ENCODE results near the gene ATP11A. TPM values are rescaled to one million over a fixed set of nuclear protein-coding genes. Genes with fewer than 3 reads are reported as not detected.

Gene ATP11A
- total and polyA plus RNA-seq, 8 donors = 9.3 to 51.0 (median 30.5) TPM

DNA sequence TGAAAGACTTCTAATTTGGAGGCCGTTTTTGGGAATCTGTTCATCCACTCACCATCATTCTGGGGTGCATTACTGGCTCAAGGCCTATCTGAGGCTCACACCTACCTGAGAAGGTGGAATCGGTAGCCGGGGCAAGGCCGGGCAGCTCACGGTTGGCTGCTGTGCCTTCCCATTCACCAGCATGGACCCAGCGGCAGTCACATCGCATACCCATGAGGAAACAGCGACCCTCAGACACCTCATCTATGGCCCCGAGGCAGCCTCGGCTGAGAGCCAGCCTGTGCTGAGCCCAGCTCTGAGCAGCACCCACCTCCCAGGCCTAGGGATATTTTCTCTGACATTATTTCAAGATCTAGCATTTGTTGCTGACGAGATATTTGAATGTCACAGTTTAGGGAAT is 130.5 kb downstream of the ATP11A start:
- 88 to 94% methylated on average over 11 of the region's 11 CpGs for WGBS, 2 donors
- H3K9me3 ChIP-seq = no peaks in the 10 kb centered on the region
- intact Hi-C loops (cut with DNase I) = no loop called here
- peaks cover under 1 to 42% (median 10%) of the 10 kb centered on the region in 3 donors for H3K36me3 ChIP-seq
- TF ChIP-seq, protein P1, sequence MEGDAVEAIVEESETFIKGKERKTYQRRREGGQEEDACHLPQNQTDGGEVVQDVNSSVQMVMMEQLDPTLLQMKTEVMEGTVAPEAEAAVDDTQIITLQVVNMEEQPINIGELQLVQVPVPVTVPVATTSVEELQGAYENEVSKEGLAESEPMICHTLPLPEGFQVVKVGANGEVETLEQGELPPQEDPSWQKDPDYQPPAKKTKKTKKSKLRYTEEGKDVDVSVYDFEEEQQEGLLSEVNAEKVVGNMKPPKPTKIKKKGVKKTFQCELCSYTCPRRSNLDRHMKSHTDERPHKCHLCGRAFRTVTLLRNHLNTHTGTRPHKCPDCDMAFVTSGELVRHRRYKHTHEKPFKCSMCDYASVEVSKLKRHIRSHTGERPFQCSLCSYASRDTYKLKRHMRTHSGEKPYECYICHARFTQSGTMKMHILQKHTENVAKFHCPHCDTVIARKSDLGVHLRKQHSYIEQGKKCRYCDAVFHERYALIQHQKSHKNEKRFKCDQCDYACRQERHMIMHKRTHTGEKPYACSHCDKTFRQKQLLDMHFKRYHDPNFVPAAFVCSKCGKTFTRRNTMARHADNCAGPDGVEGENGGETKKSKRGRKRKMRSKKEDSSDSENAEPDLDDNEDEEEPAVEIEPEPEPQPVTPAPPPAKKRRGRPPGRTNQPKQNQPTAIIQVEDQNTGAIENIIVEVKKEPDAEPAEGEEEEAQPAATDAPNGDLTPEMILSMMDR (IDR thresholded peaks at IDR 0.05) = no peak
- H3K27me3 ChIP-seq = no peaks in the 10 kb centered on the region
- ATAC-seq (no peak), DNase-seq (no peak), FAIRE-seq (no peak)
- no peak overlapping the region for H3K27ac ChIP-seq
- no peaks in the 10 kb centered on the region for H3K4me1 ChIP-seq
- no peak overlapping the region for H3K4me3 ChIP-seq

DNA sequence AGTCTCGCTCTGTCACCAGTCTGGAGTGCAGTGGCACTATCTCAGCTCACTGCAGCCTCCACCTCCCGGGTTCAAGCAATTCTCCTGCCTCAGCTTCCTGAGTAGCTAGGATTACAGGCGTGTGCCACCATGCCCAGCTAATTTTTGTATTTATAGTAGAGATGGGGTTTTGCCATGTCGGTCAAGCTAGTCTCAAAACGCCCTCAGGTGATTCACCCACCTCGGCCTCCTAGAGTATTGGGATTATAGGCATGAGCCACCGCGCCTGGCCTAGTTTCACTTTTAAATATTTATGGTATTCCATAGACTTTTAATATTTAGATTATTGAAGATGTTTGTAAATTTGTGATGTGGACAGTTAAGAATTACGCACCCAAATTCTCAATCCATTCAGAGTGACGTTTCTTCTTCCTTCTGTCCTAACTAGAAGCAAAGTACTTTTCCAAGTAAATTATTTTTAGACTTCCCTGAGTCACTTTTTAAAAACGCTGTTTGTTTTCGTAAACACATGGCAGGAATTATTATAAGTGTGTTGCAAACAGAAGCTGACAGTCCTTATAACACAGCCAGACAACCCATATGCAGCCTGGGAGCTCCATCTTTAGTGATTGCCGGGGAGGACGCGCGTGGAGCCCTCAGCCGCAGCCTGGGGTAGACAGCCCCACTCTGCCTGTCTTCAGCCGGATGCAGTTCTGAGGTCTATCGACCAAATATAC is 131.7 kb downstream of the ATP11A start:
- H3K27ac ChIP-seq = no peak overlapping the region
- no peak for FAIRE-seq
- no peaks in the 10 kb centered on the region for H3K4me1 ChIP-seq
- TF ChIP-seq, protein P1 (IDR thresholded peaks at IDR 0.05) = no peak
- no peak for DNase-seq
- no peak for ATAC-seq
- H3K27me3 ChIP-seq = no peaks in the 10 kb centered on the region
- no peak overlapping the region for H3K4me3 ChIP-seq
- no peaks in the 10 kb centered on the region for H3K9me3 ChIP-seq
- peaks cover 4 to 35% (median 10%) of the 10 kb centered on the region in 3 donors for H3K36me3 ChIP-seq
- intact Hi-C loops (cut with DNase I) = no loop called here
- WGBS, 2 donors = 91% methylated on average over 19 of the region's 19 CpGs

DNA sequence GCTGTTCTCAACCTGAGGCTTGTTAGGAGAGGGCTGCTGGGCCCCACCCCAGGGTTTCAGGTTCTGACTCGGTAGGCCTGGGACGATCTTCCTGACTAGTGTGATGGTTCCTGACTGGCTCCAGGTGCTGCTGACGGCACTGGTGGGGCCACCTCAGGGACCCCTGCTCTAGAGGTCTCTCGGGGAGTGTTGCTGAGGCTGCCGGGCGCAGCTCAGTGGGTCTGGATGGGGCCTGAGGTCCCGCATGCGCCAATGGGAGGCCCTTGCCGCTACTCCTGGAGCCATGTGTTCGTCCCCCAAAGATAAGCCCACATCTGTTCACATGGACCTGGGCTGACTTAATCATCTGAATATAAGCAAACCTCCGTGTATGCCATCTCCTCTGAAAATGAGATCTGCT is 133.0 kb downstream of the ATP11A start:
- peaks cover 4 to 25% (median 10%) of the 10 kb centered on the region in 3 donors for H3K36me3 ChIP-seq
- H3K4me3 ChIP-seq = no peak overlapping the region
- FAIRE-seq = no peak
- DNase-seq = peak in 1 of 6 donors; percentile 34
- no peak for ATAC-seq
- intact Hi-C loops (cut with DNase I) = no loop called here
- no peaks in the 10 kb centered on the region for H3K4me1 ChIP-seq
- no peaks in the 10 kb centered on the region for H3K9me3 ChIP-seq
- 81 to 85% methylated on average over 11 of the region's 11 CpGs for WGBS, 2 donors
- H3K27me3 ChIP-seq = no peaks in the 10 kb centered on the region
- TF ChIP-seq, protein P1 (IDR thresholded peaks at IDR 0.05) = no peak
- H3K27ac ChIP-seq = no peak overlapping the region

DNA sequence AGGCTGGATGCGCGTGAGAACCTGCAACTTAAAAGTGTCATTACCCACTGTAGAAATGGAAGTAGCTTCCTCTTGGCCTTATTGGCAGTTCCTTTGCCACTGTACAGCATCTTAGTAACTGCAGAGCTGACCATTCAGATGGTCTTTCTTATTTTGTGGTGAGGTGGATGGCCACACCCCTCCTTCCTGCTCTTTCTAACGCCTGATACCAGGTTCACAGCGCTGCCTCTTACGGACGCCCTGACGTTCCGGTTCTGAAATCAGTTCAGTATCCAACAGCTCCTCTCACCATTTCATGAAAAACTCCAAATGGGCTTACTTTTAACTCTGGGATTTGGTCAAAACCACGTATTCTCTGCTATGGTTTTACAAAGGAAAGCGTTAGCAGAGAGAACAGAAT is 134.6 kb downstream of the ATP11A start:
- no peak for FAIRE-seq
- Histone ChIP-seq H3K9me3 (no peaks in the 10 kb centered on the region), H3K4me3 (no peak overlapping the region), H3K4me1 (no peaks in the 10 kb centered on the region), H3K27ac (no peak overlapping the region), H3K36me3 (peaks cover 4 to 25% (median 10%) of the 10 kb centered on the region in 3 donors), H3K27me3 (no peaks in the 10 kb centered on the region)
- 95% methylated on average over 10 of the region's 10 CpGs for WGBS, 2 donors
- TF ChIP-seq, protein P1 (IDR thresholded peaks at IDR 0.05) = no peak
- DNase-seq = no peak
- ATAC-seq = no peak
- intact Hi-C loops (cut with DNase I) = no loop called here

DNA sequence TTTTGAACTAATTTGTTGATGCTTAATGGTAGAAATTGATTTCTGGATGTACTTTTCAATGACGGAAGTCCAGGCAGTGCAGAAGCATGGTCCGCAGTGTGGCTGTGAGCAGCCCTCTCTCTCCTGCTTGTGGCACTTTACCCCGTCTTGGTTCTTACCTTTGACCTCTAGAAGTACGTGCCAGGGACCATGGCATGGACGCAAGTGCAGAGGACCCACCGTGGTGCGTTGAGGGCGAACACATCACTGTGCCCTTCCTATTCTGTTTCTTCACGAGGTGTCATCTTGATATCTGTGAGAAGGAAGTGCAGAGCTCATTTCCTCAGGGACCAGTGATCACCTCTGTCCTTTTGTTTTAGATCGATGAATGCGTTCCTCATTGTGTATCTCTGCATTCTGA is 135.2 kb downstream of the ATP11A start:
- no peak for DNase-seq

More for the DNA sequence above, 135.2 kb downstream of the ATP11A start:
- H3K4me1 ChIP-seq = no peaks in the 10 kb centered on the region
- no peak for FAIRE-seq
- ATAC-seq = no peak
- TF ChIP-seq, protein P1 (IDR thresholded peaks at IDR 0.05) = no peak
- intact Hi-C loops (cut with DNase I) = no loop called here
- H3K4me3 ChIP-seq = no peak overlapping the region
- H3K27ac ChIP-seq = no peak overlapping the region
- no peaks in the 10 kb centered on the region for H3K9me3 ChIP-seq
- peaks cover 4 to 22% (median 5%) of the 10 kb centered on the region in 3 donors for H3K36me3 ChIP-seq
- no peaks in the 10 kb centered on the region for H3K27me3 ChIP-seq
- 90 to 94% methylated on average over 11 of the region's 11 CpGs for WGBS, 2 donors

All from pancreas (tissue), 10 donors.